ENCODE data around the gene SNTA1.

- TF ChIP-seq CTCF (conservative IDR thresholded peaks at IDR 0.05; ENCODE audit: low read length): no peak
- no peak for TF ChIP-seq EZH2phosphoT487 (IDR thresholded peaks at IDR 0.05; ENCODE audit: borderline replicate concordance, low read depth, low read length)
These were observed 22.7 kb upstream of the SNTA1 start for GRCh38 chr20:33466303-33466646.

Measured in OCI-LY7 (cell line).